ENCODE data around the gene KCNA5. TPM values are rescaled to one million over a fixed set of nuclear protein-coding genes. Genes with fewer than 3 reads are reported as not detected.
A peak's percentile ranks its signal among the peaks of the same experiment; 100 is the strongest.

The KCNA5 gene
- 10 to 100 TPM in 2 of 4 donors, 1 to 10 TPM in 2; 1.3 to 37.3 (median 6.8) TPM for total RNA-seq

- 2% methylated on average over 5 of the region's 68 CpGs; no CpG with 5 or more reads in 1 of the 2 donors for WGBS, 2 donors (ENCODE audit: low coverage in 1 of 2)
- Histone ChIP-seq H3K27ac (peak within 1 kb of the TSS in 3 of 4 donors; percentile 37 to 75 (median 69)), H3K4me3 (peak within 1 kb of the TSS in 1 of 2 donors; percentile 50), H3K36me3 (no peaks in the 10 kb centered on the region), H3K9me3 (no peaks in the 10 kb centered on the region), H3K27me3 (peaks cover 67% of the 10 kb centered on the region), H3K4me1 (peaks cover 0 to 33% (median 3%) of the 10 kb centered on the region in 3 donors)
- TF ChIP-seq POLR2AphosphoS5 (IDR thresholded peaks at IDR 0.05) (peak; percentile 43), EP300 (IDR thresholded peaks at IDR 0.05) (no peak)
- peak; percentile 22 for ATAC-seq
These were observed at the start of gene KCNA5 for GRCh38 chr12:5043589-5044419. Gene KCNA5 (plus strand): TSS chr12:5043879. CDS start chr12:5044148, 269 bp downstream.

GRCh38 chr12:4994622-4995021 is 49.1 kb upstream of the KCNA5 start:
- 68 to 85% methylated on average over 4 of the region's 4 CpGs for WGBS, 2 donors (ENCODE audit: low coverage in 1 of 2)

DNA sequence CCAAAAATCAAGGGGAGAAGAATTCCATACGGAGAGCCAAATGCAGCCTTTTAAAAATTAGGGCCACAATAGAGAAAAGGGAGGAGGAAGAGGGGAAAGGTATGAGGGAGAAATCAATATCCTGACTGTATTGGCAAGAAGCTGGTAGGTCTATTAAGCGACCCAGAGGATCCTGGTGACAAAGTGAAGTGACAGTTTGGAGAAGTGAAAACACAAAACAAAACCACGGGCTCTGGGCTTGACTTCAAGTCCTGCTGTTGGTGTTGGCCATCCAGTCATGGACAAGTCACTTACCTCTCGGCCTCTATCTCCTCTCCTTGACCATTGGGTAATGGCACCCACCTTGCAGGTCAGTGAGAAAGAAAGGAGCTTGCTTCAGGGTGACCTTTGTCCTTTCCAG is 47.0 kb upstream of the KCNA5 start:
- Histone ChIP-seq H3K27me3 (peaks cover 37% of the 10 kb centered on the region), H3K4me3 (no peak overlapping the region), H3K4me1 (peaks cover 0 to 13% (median 0%) of the 10 kb centered on the region in 3 donors), H3K9me3 (no peaks in the 10 kb centered on the region), H3K27ac (no peak overlapping the region), H3K36me3 (no peaks in the 10 kb centered on the region)
- no peak for ATAC-seq
- TF ChIP-seq POLR2AphosphoS5 (IDR thresholded peaks at IDR 0.05) (no peak), EP300 (IDR thresholded peaks at IDR 0.05) (no peak), POLR2A (IDR thresholded peaks at IDR 0.05) (no peak)
- TF ChIP-seq, protein P1, sequence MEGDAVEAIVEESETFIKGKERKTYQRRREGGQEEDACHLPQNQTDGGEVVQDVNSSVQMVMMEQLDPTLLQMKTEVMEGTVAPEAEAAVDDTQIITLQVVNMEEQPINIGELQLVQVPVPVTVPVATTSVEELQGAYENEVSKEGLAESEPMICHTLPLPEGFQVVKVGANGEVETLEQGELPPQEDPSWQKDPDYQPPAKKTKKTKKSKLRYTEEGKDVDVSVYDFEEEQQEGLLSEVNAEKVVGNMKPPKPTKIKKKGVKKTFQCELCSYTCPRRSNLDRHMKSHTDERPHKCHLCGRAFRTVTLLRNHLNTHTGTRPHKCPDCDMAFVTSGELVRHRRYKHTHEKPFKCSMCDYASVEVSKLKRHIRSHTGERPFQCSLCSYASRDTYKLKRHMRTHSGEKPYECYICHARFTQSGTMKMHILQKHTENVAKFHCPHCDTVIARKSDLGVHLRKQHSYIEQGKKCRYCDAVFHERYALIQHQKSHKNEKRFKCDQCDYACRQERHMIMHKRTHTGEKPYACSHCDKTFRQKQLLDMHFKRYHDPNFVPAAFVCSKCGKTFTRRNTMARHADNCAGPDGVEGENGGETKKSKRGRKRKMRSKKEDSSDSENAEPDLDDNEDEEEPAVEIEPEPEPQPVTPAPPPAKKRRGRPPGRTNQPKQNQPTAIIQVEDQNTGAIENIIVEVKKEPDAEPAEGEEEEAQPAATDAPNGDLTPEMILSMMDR (IDR thresholded peaks at IDR 0.05), result no peak
- WGBS, 2 donors (ENCODE audit: low coverage in 1 of 2), result 80 to 85% methylated on average over 1 to 4 of the region's 4 CpGs

More at GRCh38 chr12:4994622-4995021, 49.1 kb upstream of the KCNA5 start:
- no peak for ATAC-seq
- H3K4me3 ChIP-seq, result no peak overlapping the region
- peaks cover 0 to 13% (median 0%) of the 10 kb centered on the region in 3 donors for H3K4me1 ChIP-seq
- no peak overlapping the region for H3K27ac ChIP-seq
- no peak for TF ChIP-seq POLR2A (IDR thresholded peaks at IDR 0.05)
- TF ChIP-seq, protein P1 (IDR thresholded peaks at IDR 0.05), result no peak
- TF ChIP-seq POLR2AphosphoS5 (IDR thresholded peaks at IDR 0.05), result no peak
- no peak for TF ChIP-seq EP300 (IDR thresholded peaks at IDR 0.05)
- peaks cover 21% of the 10 kb centered on the region for H3K27me3 ChIP-seq
- no peaks in the 10 kb centered on the region for H3K9me3 ChIP-seq
- no peaks in the 10 kb centered on the region for H3K36me3 ChIP-seq

DNA sequence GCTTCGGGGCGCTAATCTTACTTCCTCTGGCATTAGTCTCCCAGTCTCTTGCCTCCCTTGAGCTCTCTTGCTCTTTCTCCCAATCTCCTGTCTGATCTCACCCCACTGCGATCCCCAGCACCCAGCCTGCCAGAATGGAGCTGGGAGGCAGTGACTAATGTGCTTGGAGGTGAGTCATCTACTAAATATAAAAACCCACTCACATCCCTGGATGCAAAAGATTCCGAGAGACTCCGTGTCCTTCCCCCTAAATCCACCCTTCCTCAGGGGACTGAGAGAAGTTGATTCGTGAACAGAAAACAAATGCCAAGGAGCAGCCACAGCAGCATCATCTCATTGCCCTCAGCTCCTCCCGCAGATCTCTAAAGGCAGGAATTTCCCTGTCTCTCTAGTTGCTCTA is 45.7 kb upstream of the KCNA5 start:
- WGBS, 2 donors (ENCODE audit: low coverage in 1 of 2), result 8 to 9% methylated on average over 6 to 7 of the region's 7 CpGs
- H3K4me3 ChIP-seq, result no peak overlapping the region
- no peaks in the 10 kb centered on the region for H3K36me3 ChIP-seq
- peaks cover 0 to 13% (median 0%) of the 10 kb centered on the region in 3 donors for H3K4me1 ChIP-seq
- TF ChIP-seq POLR2AphosphoS5 (IDR thresholded peaks at IDR 0.05) (peak; percentile 34), EP300 (IDR thresholded peaks at IDR 0.05) (no peak)
- H3K9me3 ChIP-seq, result no peaks in the 10 kb centered on the region
- H3K27me3 ChIP-seq, result peaks cover 32% of the 10 kb centered on the region
- peak overlapping the region in 1 of 4 donors; percentile 31 for H3K27ac ChIP-seq
- peak; percentile 64 for ATAC-seq

- TF ChIP-seq EP300 (IDR thresholded peaks at IDR 0.05), result no peak
- TF ChIP-seq, protein P1 (IDR thresholded peaks at IDR 0.05), result no peak
- no peak for TF ChIP-seq POLR2AphosphoS5 (IDR thresholded peaks at IDR 0.05)
- TF ChIP-seq POLR2A (IDR thresholded peaks at IDR 0.05), result no peak
- Histone ChIP-seq H3K4me1 (peaks cover 0 to 13% (median 0%) of the 10 kb centered on the region in 3 donors), H3K27me3 (peaks cover 26% of the 10 kb centered on the region), H3K36me3 (no peaks in the 10 kb centered on the region), H3K9me3 (no peaks in the 10 kb centered on the region), H3K27ac (no peak overlapping the region), H3K4me3 (no peak overlapping the region)
- WGBS, 2 donors (ENCODE audit: low coverage in 1 of 2), result 40% methylated on average over 1 of the region's 3 CpGs; no CpG with 5 or more reads in 1 of the 2 donors
- no peak for ATAC-seq
These were observed 43.5 kb upstream of the KCNA5 start for GRCh38 chr12:5000204-5000603.
